ENCODE results near the gene RBM7.
A peak's percentile ranks its signal among the peaks of the same experiment; 100 is the strongest.

Gene RBM7

GRCh38 chr11:114440121-114440860, 39.8 kb downstream of the RBM7 start:
- Histone ChIP-seq H2AFZ (ENCODE audit: low read length) (peak overlapping the region; percentile 95), H3K9me3 (replicated peaks; ENCODE audit: insufficient read depth, low read length) (no peaks in the 10 kb centered on the region), H3K9ac (ENCODE audit: low read length) (peak overlapping the region; percentile 83), H3K36me3 (replicated peaks; ENCODE audit: insufficient read depth, low read length) (no peaks in the 10 kb centered on the region), H3K9me2 (replicated peaks; ENCODE audit: insufficient read depth, low read length) (no peaks in the 10 kb centered on the region), H3K4me3 (ENCODE audit: low read length) (peak overlapping the region; percentile 98), H3K27ac (ENCODE audit: low read length) (peak overlapping the region; percentile 40; the same call in 1 of the 2 replicates), H3K27me3 (replicated peaks; ENCODE audit: insufficient read depth, low read length) (no peaks in the 10 kb centered on the region), H3K4me2 (ENCODE audit: low read depth, low read length) (peak overlapping the region; percentile 75), H3K4me1 (ENCODE audit: low read length) (peaks cover 31% of the 10 kb centered on the region), H3K79me2 (ENCODE audit: low read length) (peaks cover 60% of the 10 kb centered on the region), H3F3A (ENCODE audit: insufficient read depth, low read length) (no peaks in the 10 kb centered on the region), H4K20me1 (ENCODE audit: insufficient read depth, low read length) (no peaks in the 10 kb centered on the region)
- TF ChIP-seq, protein P1, sequence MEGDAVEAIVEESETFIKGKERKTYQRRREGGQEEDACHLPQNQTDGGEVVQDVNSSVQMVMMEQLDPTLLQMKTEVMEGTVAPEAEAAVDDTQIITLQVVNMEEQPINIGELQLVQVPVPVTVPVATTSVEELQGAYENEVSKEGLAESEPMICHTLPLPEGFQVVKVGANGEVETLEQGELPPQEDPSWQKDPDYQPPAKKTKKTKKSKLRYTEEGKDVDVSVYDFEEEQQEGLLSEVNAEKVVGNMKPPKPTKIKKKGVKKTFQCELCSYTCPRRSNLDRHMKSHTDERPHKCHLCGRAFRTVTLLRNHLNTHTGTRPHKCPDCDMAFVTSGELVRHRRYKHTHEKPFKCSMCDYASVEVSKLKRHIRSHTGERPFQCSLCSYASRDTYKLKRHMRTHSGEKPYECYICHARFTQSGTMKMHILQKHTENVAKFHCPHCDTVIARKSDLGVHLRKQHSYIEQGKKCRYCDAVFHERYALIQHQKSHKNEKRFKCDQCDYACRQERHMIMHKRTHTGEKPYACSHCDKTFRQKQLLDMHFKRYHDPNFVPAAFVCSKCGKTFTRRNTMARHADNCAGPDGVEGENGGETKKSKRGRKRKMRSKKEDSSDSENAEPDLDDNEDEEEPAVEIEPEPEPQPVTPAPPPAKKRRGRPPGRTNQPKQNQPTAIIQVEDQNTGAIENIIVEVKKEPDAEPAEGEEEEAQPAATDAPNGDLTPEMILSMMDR (IDR thresholded peaks at IDR 0.05; ENCODE audit: low read length) = no peak
- TF ChIP-seq EZH2phosphoT487 (IDR thresholded peaks at IDR 0.05; ENCODE audit: low read length) (no peak), EZH2 (optimal IDR thresholded peaks at IDR 0.05; ENCODE audit: low read depth, low read length) (no peak)
- no peak for DNase-seq

DNA sequence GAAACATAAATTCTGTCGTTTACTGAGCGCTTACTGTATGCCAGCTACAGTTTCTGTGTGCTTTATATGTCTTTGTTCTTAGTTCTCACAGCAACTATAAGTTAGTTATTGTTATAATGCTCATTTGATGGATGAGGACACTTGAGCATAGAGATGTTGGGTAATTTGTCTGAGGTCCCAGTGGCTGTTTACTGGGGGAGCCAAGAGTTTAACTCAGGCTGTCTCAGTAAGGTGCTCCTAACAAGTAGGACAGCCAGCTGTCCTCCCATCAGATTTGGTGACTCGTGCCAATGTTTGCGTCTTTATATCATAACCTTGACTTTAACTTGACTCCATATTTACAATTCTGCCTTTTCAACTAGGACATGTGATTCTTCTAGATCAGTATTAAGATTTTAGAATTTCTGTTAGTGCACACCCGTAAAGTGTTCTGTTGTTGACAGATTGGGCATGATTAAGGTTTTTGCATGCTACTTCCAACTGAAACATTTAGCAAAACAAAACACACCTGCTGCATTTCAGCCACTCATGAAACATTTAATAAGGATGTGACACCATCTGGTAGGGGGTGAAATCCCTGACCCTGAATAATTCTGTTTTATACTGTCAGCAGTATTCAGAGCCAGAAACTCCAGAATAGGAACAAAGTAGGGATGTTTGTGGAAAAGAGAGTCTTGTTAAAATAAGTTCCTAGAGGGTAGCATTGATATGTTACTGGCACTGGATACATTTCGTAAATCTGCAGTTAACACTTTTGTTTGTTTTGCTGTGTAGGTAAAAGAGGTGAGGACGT, 40.7 kb downstream of the RBM7 start:
- TF ChIP-seq, protein P1 (IDR thresholded peaks at IDR 0.05; ENCODE audit: low read length) = no peak
- TF ChIP-seq EZH2 (optimal IDR thresholded peaks at IDR 0.05; ENCODE audit: low read depth, low read length) = no peak
- TF ChIP-seq EZH2phosphoT487 (IDR thresholded peaks at IDR 0.05; ENCODE audit: low read length) = no peak
- H2AFZ ChIP-seq (ENCODE audit: low read length) = no peak overlapping the region
- H3K79me2 ChIP-seq (ENCODE audit: low read length) = peaks cover 69% of the 10 kb centered on the region
- H3F3A ChIP-seq (ENCODE audit: insufficient read depth, low read length) = no peaks in the 10 kb centered on the region
- no peak overlapping the region for H3K27ac ChIP-seq (ENCODE audit: low read length)
- no peak for DNase-seq
- H3K9ac ChIP-seq (ENCODE audit: low read length) = peak overlapping the region; percentile 83; the same call in 1 of the 2 replicates
- H3K9me2 ChIP-seq (replicated peaks; ENCODE audit: insufficient read depth, low read length) = no peaks in the 10 kb centered on the region
- peaks cover 31% of the 10 kb centered on the region for H3K4me1 ChIP-seq (ENCODE audit: low read length)
- H3K36me3 ChIP-seq (replicated peaks; ENCODE audit: insufficient read depth, low read length) = 0 out of 2 replicates have a peak, but pooled peaks cover 2% of the 10 kb centered on the region
- H3K9me3 ChIP-seq (replicated peaks; ENCODE audit: insufficient read depth, low read length) = no peaks in the 10 kb centered on the region
- H4K20me1 ChIP-seq (ENCODE audit: insufficient read depth, low read length) = no peaks in the 10 kb centered on the region
- peak overlapping the region; percentile 75 for H3K4me2 ChIP-seq (ENCODE audit: low read depth, low read length)
- peak overlapping the region; percentile 98 for H3K4me3 ChIP-seq (ENCODE audit: low read length)
- no peaks in the 10 kb centered on the region for H3K27me3 ChIP-seq (replicated peaks; ENCODE audit: insufficient read depth, low read length)

DNA sequence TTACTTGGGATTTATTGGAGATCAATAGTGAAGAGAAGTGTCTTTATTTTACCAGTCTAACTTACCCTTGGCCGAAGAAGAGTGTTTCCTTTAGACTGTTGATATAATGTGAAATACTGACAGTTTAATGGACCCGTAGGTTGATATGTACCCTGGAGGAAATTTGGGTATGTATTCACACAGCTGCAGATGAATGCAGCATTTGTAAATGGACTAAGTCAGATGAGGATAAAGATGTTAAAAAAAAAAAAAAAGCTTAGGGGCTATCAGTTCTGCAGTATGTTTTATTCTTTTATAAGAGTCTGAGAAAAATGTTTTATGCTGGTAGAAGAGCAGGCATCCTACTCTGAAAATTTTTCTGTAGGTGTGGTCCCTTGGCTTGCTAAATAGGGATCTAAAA, 41.5 kb downstream of the RBM7 start:
- H3K9ac ChIP-seq (ENCODE audit: low read length) = no peak overlapping the region
- H3K79me2 ChIP-seq (ENCODE audit: low read length) = peaks cover 74% of the 10 kb centered on the region
- no peak overlapping the region for H3K4me3 ChIP-seq (ENCODE audit: low read length)
- H2AFZ ChIP-seq (ENCODE audit: low read length) = no peak overlapping the region
- no peak overlapping the region for H3K4me2 ChIP-seq (ENCODE audit: low read depth, low read length)
- no peak overlapping the region for H3K27ac ChIP-seq (ENCODE audit: low read length)
- H3K9me3 ChIP-seq (replicated peaks; ENCODE audit: insufficient read depth, low read length) = no peaks in the 10 kb centered on the region
- no peak for DNase-seq
- TF ChIP-seq EZH2phosphoT487 (IDR thresholded peaks at IDR 0.05; ENCODE audit: low read length) (no peak), EZH2 (optimal IDR thresholded peaks at IDR 0.05; ENCODE audit: low read depth, low read length) (no peak)
- TF ChIP-seq, protein P1 (IDR thresholded peaks at IDR 0.05; ENCODE audit: low read length) = no peak
- H3K9me2 ChIP-seq (replicated peaks; ENCODE audit: insufficient read depth, low read length) = no peaks in the 10 kb centered on the region
- H4K20me1 ChIP-seq (ENCODE audit: insufficient read depth, low read length) = no peaks in the 10 kb centered on the region
- 0 out of 2 replicates have a peak, but pooled peaks cover 7% of the 10 kb centered on the region for H3K36me3 ChIP-seq (replicated peaks; ENCODE audit: insufficient read depth, low read length)
- peaks cover 31% of the 10 kb centered on the region for H3K4me1 ChIP-seq (ENCODE audit: low read length)
- H3K27me3 ChIP-seq (replicated peaks; ENCODE audit: insufficient read depth, low read length) = no peaks in the 10 kb centered on the region
- no peaks in the 10 kb centered on the region for H3F3A ChIP-seq (ENCODE audit: insufficient read depth, low read length)

All from MM.1S (cell line).